PC-9 (cell line): ENCODE data around the gene ACTR3C. TPM values are rescaled to one million over a fixed set of nuclear protein-coding genes. Genes with fewer than 3 reads are reported as not detected.

Source experiments
- BruUV-seq: library from RNA; stranded (reverse); fragments of 400-500 nt; replicated peaks from 2 replicates; lab custom pipeline; 2021; lab: Mats Ljungman, UMichigan
- CTCF ChIA-PET: fragments of 300-600 bp; sonication (Branson Sonifier 250); formaldehyde crosslinking; loops from one replicate; lab custom pipeline; 2022; ENCODE audit warnings: antibody characterized with exemption; lab: Charles Lee
- POLR2A ChIA-PET: fragments of 300-600 bp; sonication (Branson Sonifier 250); formaldehyde crosslinking; loops from one replicate; lab custom pipeline; 2022; ENCODE audit warnings: antibody characterized with exemption; ENCODE audit not compliant: unreplicated experiment; lab: Charles Lee
- DNase-seq, 2 experiments: peaks; one replicate each; pipeline versions ENCODE4 v3.0.0 to v3.0.0-alpha.2; 2015 to 2022; ENCODE audit warnings: mixed read lengths in 1 of 2
- H2AFZ ChIP-seq: fragments of 200-600 bp; sonication (generic); 2 replicates; pipeline ENCODE4 v1.8.1; 2017; ENCODE audit warnings: antibody characterized with exemption
- H3F3A ChIP-seq: fragments of 200-600 bp; sonication (generic); 2 replicates; pipeline ENCODE4 v1.8.1; 2017; ENCODE audit warnings: antibody characterized with exemption, mild to moderate bottlenecking, low read depth; ENCODE audit not compliant: insufficient read depth
- H3K27ac ChIP-seq: fragments of 200-600 bp; sonication (generic); 2 replicates; pipeline ENCODE4 v1.6.1; 2016; ENCODE audit warnings: mixed run types
- H3K27me3 ChIP-seq: fragments of 200-600 bp; sonication (generic); 2 replicates; pipeline ENCODE4 v1.6.1; 2016; ENCODE audit warnings: low read depth, mixed run types; ENCODE audit not compliant: insufficient read depth
- H3K36me3 ChIP-seq: fragments of 200-600 bp; sonication (generic); 2 replicates; pipeline ENCODE4 v1.6.1; 2016; ENCODE audit warnings: low read depth, mixed run types
- H3K4me1 ChIP-seq: fragments of 200-600 bp; sonication (generic); replicated peaks from 2 replicates; pipeline ENCODE4 v1.6.1; 2016; ENCODE audit warnings: mixed run types; ENCODE audit not compliant: insufficient read depth
- H3K4me2 ChIP-seq: fragments of 200-600 bp; sonication (generic); 2 replicates; pipeline ENCODE4 v1.6.1; 2017; ENCODE audit warnings: mixed run types
- H3K4me3 ChIP-seq: fragments of 200-600 bp; sonication (generic); 2 replicates; pipeline ENCODE4 v1.6.1; 2016; ENCODE audit warnings: mixed run types
- H3K79me2 ChIP-seq: fragments of 200-600 bp; sonication (generic); 2 replicates; pipeline ENCODE4 v1.6.1; 2017; ENCODE audit warnings: low read depth, mixed run types
- H3K9me2 ChIP-seq: fragments of 200-600 bp; sonication (generic); 2 replicates; pipeline ENCODE4 v1.8.1; 2017; ENCODE audit warnings: mild to moderate bottlenecking; ENCODE audit not compliant: insufficient read depth
- H3K9me3 ChIP-seq: fragments of 200-600 bp; sonication (generic); 2 replicates; pipeline ENCODE4 v1.8.1; 2016; ENCODE audit warnings: low read depth; ENCODE audit not compliant: insufficient read depth
- H4K20me1 ChIP-seq: fragments of 200-600 bp; sonication (generic); 2 replicates; pipeline ENCODE4 v1.8.1; 2017; ENCODE audit not compliant: insufficient read depth
- CTCF ChIP-seq: fragments of 200-600 bp; sonication (generic); conservative IDR thresholded peaks from 2 replicates; pipeline ENCODE4 v1.6.1; 2017; ENCODE audit warnings: mixed run types, antibody characterized with exemption, mild to moderate bottlenecking, moderate library complexity
- EZH2 ChIP-seq: fragments of 200-600 bp; sonication (generic); IDR thresholded peaks from 2 replicates; pipeline ENCODE4 v1.8.0; 2017; ENCODE audit warnings: antibody characterized with exemption, low read depth
- intact Hi-C: fragments of 100-400 bp; cut with micrococcal nuclease; formaldehyde crosslinking; loops from one replicate; pipeline ENCODE4 v1.10.0; 2022; ENCODE audit not compliant: unreplicated experiment
- total RNA-seq: library from RNA; stranded (reverse); gene quantifications from 2 replicates; pipeline ENCODE4 v1.2.3, GENCODE V29; 2021

Gene ACTR3C
- total RNA-seq, 1 experiment from 2014 or later, result 34.5 TPM

GRCh38 chr7:150337179-150337578, 13.8 kb upstream of the ACTR3C start:
- CTCF ChIA-PET, result no interaction called here

GRCh38 chr7:150336746-150337145, 13.4 kb upstream of the ACTR3C start:
- Histone ChIP-seq H3K36me3 (no peaks in the 10 kb centered on the region), H3F3A (0 out of 2 replicates have a peak, but pooled peaks cover 8% of the 10 kb centered on the region), H3K27ac (no peak overlapping the region), H3K79me2 (no peaks in the 10 kb centered on the region), H3K4me3 (no peak overlapping the region), H3K4me1 (no peaks in the 10 kb centered on the region), H3K9me2 (no peaks in the 10 kb centered on the region), H2AFZ (no peak overlapping the region), H4K20me1 (no peaks in the 10 kb centered on the region; the same call in none of the 2 replicates), H3K4me2 (no peak overlapping the region), H3K9me3 (no peaks in the 10 kb centered on the region), H3K27me3 (no peaks in the 10 kb centered on the region)
- TF ChIP-seq EZH2 (no peak), CTCF (no peak)
- intact Hi-C loops, result no loop called here
- POLR2A ChIA-PET, result no interaction called here
- no peak for DNase-seq
- BruUV-seq, result no TSS peak
- CTCF ChIA-PET, result no interaction called here

More at GRCh38 chr7:150337179-150337578, 13.8 kb upstream of the ACTR3C start:
- POLR2A ChIA-PET, result no interaction called here
- no peak overlapping the region for H2AFZ ChIP-seq
- no peaks in the 10 kb centered on the region for H3K9me2 ChIP-seq
- no peaks in the 10 kb centered on the region for H3K27me3 ChIP-seq
- intact Hi-C loops, result no loop called here
- no peak overlapping the region for H3K4me2 ChIP-seq
- no peaks in the 10 kb centered on the region for H3K79me2 ChIP-seq
- no peaks in the 10 kb centered on the region for H3K4me1 ChIP-seq
- 0 out of 2 replicates have a peak, but pooled peaks cover 8% of the 10 kb centered on the region for H3F3A ChIP-seq
- no peak overlapping the region for H3K27ac ChIP-seq
- H3K36me3 ChIP-seq, result no peaks in the 10 kb centered on the region
- H3K9me3 ChIP-seq, result no peaks in the 10 kb centered on the region
- no peak for TF ChIP-seq CTCF
- no peak overlapping the region for H3K4me3 ChIP-seq
- BruUV-seq, result no TSS peak
- H4K20me1 ChIP-seq, result no peaks in the 10 kb centered on the region; the same call in none of the 2 replicates
- no peak for DNase-seq

- H3F3A ChIP-seq, result 0 out of 2 replicates have a peak, but pooled peaks cover 8% of the 10 kb centered on the region
- no peaks in the 10 kb centered on the region for H3K4me1 ChIP-seq
- no peak for DNase-seq
- intact Hi-C loops, result no loop called here
- no peaks in the 10 kb centered on the region for H3K9me3 ChIP-seq
- H2AFZ ChIP-seq, result no peak overlapping the region
- no peaks in the 10 kb centered on the region for H3K9me2 ChIP-seq
- ChIA-PET POLR2A (no interaction called here), CTCF (no interaction called here)
- no peak overlapping the region for H3K27ac ChIP-seq
- no peak overlapping the region for H3K4me2 ChIP-seq
- no peaks in the 10 kb centered on the region for H3K36me3 ChIP-seq
- BruUV-seq, result no TSS peak
- no peaks in the 10 kb centered on the region; the same call in none of the 2 replicates for H4K20me1 ChIP-seq
- TF ChIP-seq CTCF, result no peak
- no peak for TF ChIP-seq EZH2
- H3K79me2 ChIP-seq, result no peaks in the 10 kb centered on the region
- no peaks in the 10 kb centered on the region for H3K27me3 ChIP-seq
- H3K4me3 ChIP-seq, result no peak overlapping the region
Observed at GRCh38 chr7:150335774-150336112, 12.4 kb upstream of the ACTR3C start.
